HG02642 (cell line): ENCODE results near the gene EXOC3L4.
A peak's percentile ranks its signal among the peaks of the same experiment; 100 is the strongest.
"Not testable (repeated sequence)": the region's sequence is repeated elsewhere in the genome, so short reads cannot be mapped to it uniquely, and the experiment has no call there.

Experiments used
- ATAC-seq: cut with Tn5 transposase; IDR thresholded peaks from one replicate; pipeline ENCODE4 v1.9.1; 2021; ENCODE audit warnings: mild to moderate bottlenecking; ENCODE audit not compliant: unreplicated experiment, poor library complexity

Gene EXOC3L4

GRCh38 chr14:103094406-103095209, at the start of gene EXOC3L4:
Gene EXOC3L4 (plus strand): TSS chr14:103094725. CDS start chr14:103100220, 5,495 bp downstream.
- ATAC-seq = no peak

DNA sequence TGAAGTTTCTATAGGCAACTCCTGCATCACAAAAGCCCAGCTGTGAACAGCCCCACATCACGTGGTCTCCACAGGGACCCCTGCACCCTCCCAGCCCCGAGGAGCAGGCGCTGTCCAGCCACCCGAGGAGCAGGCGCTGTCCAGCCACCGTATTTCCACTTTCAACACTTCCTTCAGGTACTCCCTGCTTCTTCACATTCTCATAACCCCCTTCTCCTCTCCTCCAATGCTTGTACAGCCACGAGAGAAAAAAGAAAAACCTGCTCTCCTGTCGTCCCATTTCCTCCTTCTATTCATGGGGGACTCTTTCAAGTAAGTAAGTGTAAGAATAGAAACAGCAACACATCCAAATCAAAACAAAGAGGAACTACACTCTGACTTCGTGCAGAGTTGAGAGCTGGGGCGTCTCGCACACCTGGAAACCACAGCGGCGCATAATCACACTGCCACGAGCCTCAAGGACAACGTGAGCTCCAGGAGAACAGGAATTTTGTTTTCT, 49.1 kb upstream of the EXOC3L4 start:
- no peak for ATAC-seq

GRCh38 chr14:103047453-103047852, 47.1 kb upstream of the EXOC3L4 start:
- ATAC-seq = not testable (repeated sequence)

GRCh38 chr14:103050935-103051334, 43.6 kb upstream of the EXOC3L4 start:
- no peak for ATAC-seq

GRCh38 chr14:103052407-103052806, 42.1 kb upstream of the EXOC3L4 start:
- ATAC-seq = no peak

DNA sequence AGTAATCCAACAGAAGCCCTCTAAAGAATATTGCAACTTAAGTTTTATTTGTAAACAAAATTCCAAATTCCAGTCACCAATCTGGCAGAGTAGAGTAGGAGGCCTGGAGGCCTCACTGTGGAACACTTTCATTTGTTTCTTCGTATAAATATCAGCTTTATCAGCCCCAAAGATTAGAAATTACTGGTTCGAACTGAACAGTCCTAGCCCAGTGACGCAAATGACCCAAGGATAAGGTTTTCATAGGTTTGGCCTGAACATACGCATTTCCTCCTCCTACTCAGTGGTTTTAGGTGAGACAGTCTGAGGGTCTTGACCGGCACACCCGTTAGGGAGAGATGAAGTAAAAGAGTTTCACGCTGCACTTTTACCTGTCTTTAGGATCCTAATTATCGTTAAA, 38.8 kb upstream of the EXOC3L4 start:
- no peak for ATAC-seq

GRCh38 chr14:103056322-103057027, 38.0 kb upstream of the EXOC3L4 start:
- no peak for ATAC-seq

GRCh38 chr14:103057028-103057371, 37.5 kb upstream of the EXOC3L4 start:
- no peak for ATAC-seq

GRCh38 chr14:103057372-103058163, 37.0 kb upstream of the EXOC3L4 start, which contains the start of gene CDC42BPB:
Gene CDC42BPB (minus strand): TSS chr14:103057549. CDS start chr14:103057173, 376 bp downstream.
- peak; percentile 80 for ATAC-seq

DNA sequence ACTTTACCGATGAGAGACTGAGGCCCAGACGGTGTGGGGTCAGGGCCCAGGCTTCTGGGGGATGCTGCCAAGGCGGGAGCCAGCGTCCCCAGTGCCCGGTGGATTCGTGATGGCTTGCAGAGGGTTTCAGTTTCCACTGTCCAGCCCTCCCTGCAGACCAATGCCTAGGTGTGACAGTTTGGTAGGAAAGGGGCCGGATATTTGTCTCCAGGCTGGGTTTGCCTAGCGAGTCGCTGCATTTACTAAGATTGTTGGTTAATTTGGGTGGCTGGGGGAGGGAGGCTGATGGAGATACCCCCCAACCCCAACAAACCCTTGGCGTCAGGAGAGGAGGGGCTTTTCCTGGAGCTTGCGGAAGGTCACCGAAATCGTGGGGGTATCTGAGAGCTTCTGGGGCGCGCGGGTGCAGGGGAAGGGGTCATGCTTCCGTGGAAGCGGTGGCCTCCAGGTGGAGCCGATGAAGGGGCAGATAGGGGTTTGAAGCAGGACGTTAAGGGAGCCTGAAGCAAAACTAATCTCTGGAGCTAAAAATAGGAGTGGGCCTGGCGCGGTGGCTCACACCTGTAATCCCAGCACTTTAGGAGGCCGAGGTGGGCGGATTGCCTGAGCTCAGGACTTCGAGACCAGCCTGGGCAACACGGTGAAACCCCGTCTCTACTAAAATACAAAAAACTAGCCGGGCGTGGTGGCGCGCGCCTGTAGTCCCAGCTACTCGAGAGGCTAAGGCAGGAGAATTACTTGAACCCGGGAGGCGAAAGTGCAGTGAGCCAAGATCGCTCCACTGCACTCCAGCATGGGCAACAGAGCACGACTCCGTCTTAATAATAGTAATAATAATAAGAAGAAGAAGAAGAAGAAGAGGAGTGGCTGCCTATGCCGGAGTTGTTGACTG, 36.1 kb upstream of the EXOC3L4 start:
- no peak for ATAC-seq

- ATAC-seq = no peak
Observed at GRCh38 chr14:103059556-103059955, 35.0 kb upstream of the EXOC3L4 start.

- no peak for ATAC-seq
Observed at GRCh38 chr14:103061482-103061976, 33.0 kb upstream of the EXOC3L4 start.

- no peak for ATAC-seq
Observed at GRCh38 chr14:103064436-103064835, 30.1 kb upstream of the EXOC3L4 start.

GRCh38 chr14:103064978-103065377, 29.5 kb upstream of the EXOC3L4 start:
- ATAC-seq = no peak

GRCh38 chr14:103065861-103066260, 28.7 kb upstream of the EXOC3L4 start:
- no peak for ATAC-seq

DNA sequence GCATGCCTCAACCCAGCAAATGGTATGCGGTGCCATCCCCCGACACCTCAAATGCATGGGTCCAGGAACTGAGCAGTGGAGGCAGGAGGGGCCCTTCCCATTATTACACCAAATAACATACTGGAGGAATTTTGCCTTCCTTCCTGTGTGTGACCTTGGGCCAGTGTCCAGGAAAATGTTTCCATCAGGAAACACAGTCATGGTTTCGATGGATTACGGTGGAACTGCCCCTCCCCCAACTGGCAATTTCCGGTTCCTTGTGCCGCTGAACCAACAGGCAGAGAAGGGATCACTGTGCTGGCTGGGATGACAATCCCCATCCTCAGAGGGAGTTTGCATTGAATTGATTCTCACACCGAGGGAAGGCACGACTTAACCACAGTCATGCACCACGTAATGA, 28.1 kb upstream of the EXOC3L4 start:
- no peak for ATAC-seq

- no peak for ATAC-seq
Observed at GRCh38 chr14:103067231-103067954, 27.1 kb upstream of the EXOC3L4 start.

DNA sequence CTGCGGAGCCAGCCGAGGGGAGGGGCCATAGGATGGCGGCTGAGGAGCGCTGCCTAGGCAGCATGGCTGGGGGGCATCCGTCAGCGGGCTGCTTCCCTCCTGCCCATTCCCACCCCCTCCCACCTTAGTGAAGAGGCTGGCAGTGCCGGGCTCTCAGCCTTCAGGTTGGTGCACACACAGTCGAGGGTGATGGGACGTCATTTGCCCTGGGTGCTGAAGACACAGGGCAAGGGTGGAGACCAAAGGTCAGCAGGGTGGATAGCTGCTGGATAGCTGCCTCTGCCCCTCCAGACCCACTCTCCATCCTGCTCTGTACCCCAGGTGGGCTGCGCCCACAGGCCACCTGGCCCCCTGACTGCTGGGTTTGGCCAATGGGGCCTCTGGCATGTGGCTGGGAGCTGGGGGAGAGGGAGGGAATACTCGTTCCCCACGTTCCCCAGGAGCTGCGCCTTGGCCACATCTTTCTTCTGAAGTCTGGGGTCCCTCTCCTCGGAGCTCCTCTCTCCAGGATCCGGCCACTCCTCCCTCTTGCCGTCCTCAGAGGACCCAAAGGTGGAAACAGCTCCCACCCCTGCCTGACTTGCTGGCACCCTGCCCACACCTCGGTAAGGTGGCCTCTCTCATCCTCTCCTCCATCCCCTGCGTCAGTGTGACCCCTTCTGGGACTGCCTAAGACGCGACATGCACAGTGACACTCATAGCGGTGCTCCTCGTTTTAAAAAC, 26.0 kb upstream of the EXOC3L4 start:
- ATAC-seq = no peak
